CD4-positive, alpha-beta T cell treated with Interleukin-17A for 1 hour (primary cell): ENCODE results near the gene ARMC9.
A peak's percentile ranks its signal among the peaks of the same experiment; 100 is the strongest.
"Not testable (repeated sequence)": the region's sequence is repeated elsewhere in the genome, so short reads cannot be mapped to it uniquely, and the experiment has no call there.

Experiments
- DNase-seq: peaks from one replicate; pipeline ENCODE4 v3.0.0-alpha.2; 2020

Gene ARMC9, protein sequence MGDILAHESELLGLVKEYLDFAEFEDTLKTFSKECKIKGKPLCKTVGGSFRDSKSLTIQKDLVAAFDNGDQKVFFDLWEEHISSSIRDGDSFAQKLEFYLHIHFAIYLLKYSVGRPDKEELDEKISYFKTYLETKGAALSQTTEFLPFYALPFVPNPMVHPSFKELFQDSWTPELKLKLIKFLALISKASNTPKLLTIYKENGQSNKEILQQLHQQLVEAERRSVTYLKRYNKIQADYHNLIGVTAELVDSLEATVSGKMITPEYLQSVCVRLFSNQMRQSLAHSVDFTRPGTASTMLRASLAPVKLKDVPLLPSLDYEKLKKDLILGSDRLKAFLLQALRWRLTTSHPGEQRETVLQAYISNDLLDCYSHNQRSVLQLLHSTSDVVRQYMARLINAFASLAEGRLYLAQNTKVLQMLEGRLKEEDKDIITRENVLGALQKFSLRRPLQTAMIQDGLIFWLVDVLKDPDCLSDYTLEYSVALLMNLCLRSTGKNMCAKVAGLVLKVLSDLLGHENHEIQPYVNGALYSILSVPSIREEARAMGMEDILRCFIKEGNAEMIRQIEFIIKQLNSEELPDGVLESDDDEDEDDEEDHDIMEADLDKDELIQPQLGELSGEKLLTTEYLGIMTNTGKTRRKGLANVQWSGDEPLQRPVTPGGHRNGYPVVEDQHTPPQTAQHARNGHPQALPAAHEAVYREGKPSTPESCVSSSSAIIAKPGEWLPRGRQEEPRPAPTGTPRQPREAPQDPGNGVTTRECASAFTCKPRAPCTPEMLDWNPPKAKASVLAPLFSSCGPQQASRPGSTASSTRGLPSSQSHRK

DNA sequence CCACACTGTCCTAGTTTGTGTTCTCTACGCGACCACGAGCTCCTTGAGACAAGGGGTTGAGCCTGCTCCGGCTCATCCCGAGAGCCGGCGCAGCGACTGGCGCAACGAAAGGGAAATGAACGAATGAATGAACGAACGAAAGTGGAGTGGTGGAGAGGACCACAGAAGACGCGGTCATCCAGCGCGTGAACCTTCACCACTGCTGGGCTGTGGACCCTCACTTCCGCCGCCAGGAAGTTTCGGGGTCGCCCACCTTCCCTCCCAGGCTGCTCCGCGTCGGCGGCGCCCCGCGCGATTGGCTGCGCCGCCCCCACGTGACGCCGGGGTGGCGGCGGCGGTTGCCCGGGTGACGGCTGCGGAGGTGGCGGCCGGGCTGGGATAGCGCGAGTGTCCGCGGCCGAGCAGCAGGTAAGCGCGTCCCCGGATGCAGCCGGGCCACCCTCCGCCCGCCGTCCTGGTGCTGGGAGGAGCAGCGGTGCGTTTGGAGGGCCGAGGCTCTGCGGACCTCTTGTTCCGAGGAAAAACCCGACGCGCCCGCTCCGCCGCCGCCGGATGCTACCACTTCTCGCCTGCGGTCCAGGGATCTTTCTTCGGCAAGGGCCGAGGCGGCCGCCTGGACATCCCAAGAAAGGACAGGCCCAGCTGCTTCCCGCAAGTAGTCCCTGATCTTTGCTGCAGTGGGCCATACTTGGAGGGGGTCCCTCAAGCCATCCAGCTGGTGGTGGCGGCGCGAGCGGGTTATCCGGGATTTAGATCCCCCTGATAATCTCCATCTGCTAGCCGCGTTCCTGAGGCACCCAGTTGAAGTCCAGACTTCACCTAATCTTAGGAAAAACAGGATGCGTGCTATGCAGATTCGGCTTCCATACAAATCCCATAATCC, at the start of gene ARMC9:
Gene ARMC9, plus strand, starts transcription at position 341 of the 883 bp plus-strand sequence. CDS start 7,608 bp downstream, outside the sequence.
- peak; percentile 71 for DNase-seq

- DNase-seq = no peak
Measured at GRCh38 chr2:231152800-231153557, 45.5 kb upstream of the ARMC9 start.

- DNase-seq = no peak
Measured at GRCh38 chr2:231159306-231159705, 39.1 kb upstream of the ARMC9 start.

DNA sequence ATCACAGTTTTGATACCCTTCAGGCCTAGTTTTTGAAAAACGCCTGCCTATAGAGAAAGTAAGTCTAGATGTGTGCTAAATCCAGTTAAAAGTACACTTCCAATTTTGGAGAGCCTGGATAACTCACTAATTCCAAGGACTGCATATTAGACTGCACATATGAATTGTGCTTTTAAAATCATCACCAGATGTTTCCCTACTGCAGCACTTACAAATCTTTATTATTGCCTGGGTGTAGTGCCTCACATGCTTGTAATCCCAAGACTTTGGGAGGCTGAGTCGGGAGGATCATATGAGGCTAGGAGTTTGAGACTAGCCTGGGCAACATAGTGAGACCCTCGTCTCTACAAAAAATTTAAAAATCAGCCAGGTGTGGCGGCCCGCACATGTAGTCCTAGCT, 37.7 kb upstream of the ARMC9 start:
- DNase-seq = no peak

GRCh38 chr2:231161252-231161839, 37.1 kb upstream of the ARMC9 start:
- peak; percentile 6 for DNase-seq

GRCh38 chr2:231161877-231162329, 36.5 kb upstream of the ARMC9 start:
- no peak for DNase-seq

DNA sequence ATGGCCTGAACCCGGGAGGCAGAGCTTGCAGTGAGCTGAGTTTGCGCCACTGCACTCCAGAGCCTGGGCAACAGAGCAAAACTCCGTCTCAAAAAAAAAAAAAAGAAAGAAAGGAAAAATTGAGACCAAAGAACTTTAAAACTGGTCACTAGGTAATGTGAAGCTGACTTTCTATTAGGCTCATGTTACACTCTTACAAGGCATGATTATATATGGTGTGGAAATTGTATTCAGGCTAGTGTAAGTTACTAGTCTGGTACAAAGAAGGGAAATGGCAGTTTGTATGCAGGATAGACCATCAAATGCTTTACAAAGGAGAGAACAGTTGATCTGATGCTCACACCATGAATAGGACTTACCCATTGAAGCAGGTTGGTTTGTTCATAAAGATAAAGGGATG, 35.4 kb upstream of the ARMC9 start:
- no peak for DNase-seq

GRCh38 chr2:231163414-231164095, 34.9 kb upstream of the ARMC9 start:
- no peak for DNase-seq

DNA sequence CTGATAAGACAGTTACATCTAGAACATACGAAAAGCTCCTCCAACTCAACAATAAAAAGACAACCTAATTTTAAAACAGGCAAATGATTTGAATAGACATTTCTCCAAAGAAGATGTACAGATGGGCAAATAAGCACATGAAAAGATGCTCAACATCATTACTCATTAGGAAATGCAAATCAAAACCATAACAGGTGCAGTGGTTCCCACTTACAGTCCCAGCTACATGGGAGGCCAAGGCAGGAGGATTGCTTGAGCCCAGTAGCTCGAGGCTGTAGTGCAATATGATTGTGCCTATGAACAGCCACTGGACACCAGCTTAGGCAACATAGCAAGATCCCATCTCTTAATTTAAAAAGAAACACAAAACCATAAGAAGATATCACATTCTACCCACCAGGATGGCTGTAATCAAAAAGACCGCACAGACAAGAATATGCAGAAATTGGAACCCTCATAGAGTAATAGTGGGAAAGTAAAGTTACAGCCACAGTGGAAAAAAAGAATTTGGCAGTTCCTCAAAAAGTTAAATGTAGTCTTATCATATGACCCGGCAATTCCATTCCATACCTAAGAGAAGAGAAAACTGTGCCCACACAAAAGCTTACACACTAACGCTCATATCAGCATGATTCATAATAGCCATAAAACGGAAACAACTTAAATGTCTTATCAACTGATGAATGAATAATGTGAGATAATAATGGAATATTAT, 30.5 kb upstream of the ARMC9 start:
- DNase-seq = no peak

GRCh38 chr2:231168460-231169139, 29.8 kb upstream of the ARMC9 start:
- no peak for DNase-seq

DNA sequence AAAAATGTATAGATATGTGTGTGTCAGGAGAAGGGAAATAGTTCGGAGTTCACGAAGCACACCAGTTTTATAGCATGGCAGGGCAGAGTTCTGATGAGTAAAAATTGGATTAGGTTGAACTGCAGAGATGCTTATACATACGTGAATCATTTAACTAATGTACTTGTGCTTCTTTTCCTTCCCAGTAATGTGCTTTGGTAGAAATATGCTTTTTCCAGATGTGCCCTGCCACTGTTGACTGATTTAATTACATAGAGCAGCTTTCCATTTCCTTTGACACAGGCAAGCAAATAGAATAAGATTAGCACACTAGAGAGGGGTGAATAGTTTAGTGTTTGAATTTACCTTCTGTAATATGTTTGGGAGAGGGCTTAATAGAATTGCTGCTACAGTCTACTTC, 28.9 kb upstream of the ARMC9 start:
- DNase-seq = no peak

DNA sequence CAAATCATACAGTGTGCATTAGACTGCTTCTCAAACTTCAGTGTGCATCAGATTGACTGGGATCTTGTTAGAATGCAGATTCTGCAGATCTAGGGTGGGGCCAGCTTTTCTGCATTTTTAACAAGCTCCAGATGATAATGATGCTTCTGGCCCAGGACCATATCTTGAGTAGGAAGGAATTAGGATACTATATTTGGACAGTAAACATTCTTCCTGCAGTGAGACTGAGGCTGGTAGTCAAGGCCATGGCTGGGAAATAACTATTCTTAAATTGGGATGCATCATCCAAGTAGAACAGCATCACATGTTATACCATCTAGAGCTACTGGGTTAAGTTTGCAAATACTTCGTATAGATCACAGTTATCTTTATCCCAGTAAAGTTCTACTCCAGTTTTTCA, 28.4 kb upstream of the ARMC9 start:
- DNase-seq = no peak

- no peak for DNase-seq
Measured at GRCh38 chr2:231172025-231172424, 26.4 kb upstream of the ARMC9 start.

DNA sequence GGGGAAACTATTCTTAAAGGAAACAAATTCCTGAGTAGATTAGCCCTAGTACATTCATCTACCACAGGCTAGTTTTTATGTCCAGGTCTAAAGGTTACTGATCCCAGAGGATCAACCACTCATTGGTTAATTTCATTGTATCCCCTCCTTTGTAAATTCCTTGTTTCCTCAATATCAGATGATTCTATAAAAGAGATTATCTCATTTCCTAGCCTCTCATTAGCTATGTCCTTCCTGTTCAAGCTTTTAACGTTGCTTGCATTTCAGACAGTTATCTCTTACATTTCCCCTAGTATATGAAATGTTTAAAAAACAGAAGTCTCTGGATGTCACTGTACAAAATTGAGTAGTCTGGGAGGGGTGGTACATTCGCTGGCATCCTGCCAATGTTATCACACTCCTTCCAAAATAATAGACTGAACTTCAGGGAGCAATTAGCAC, 24.2 kb upstream of the ARMC9 start:
- DNase-seq = no peak

DNA sequence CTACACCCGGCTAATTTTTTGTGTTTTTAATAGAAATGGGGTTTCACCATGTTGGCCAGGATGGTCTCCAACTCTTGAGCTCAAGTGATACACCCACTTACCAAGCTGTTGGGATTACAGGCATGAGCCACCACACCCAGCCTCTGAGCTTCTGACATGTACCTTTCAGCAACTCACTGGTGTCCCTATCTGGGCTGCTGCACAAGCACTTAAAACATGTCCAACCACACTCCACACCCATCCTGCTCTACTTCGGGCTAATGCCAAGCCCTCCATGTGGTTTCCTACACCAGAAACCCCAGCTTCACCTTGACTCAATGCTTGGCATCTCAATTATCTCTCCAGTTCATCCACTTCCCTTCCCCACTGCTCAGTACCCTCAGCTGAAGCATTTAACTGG, 22.4 kb upstream of the ARMC9 start:
- DNase-seq = no peak

GRCh38 chr2:231177156-231178025, 21.0 kb upstream of the ARMC9 start:
- no peak for DNase-seq

GRCh38 chr2:231178805-231179204, 19.6 kb upstream of the ARMC9 start:
- DNase-seq = not testable (repeated sequence)

DNA sequence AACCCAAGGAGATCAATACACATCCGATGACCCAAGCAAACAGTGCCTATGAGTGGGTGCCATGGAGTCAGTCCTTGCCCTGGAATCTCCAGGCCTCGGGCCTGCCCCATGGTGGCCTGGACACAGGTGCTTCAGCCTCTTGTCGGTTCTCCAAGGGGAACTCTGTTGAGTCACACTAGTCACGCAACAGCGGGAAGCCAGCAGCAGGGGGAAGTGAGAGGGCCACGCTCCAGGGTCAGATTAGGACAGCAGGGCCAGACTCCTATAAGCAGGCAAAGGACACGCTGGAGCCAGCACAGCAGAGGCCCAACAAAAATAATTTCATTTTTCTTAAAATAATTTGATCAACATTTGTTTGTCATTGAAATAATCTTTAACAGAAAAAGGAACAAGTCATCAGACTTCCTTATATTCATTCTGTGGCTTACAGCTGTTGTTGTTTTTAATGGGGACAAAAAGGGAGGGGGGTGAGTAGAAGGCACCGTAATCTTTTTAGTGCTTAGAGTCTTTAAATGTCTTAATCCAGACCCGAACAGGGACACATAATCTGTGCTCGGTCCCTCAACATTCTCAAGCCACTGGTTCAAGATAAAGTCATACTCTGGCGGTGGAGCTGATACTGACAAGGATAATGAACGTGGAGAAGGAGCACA, 16.4 kb upstream of the ARMC9 start:
- peak; percentile 23 for DNase-seq
